ENCODE data around the gene OIP5.

DNA sequence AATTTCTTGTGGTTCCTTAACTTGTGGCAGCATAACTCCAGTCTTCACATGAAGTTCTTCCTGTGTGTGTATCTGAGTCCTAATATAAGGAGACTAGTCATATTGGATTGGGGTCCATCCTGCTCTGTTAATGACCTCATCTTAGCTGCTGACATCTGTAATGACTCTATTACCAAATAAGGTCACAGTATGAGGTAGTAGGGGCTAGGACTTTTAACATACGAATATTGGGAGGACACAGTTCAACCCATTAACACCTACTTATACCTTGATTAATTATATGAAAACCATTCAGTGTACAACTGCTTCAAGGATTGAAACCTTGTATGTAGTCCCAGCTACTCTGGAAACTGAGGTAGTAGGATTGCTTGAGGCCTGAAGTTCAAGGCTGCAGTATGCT lies 43.9 kb downstream of the OIP5 start:
- TF ChIP-seq, protein P1, sequence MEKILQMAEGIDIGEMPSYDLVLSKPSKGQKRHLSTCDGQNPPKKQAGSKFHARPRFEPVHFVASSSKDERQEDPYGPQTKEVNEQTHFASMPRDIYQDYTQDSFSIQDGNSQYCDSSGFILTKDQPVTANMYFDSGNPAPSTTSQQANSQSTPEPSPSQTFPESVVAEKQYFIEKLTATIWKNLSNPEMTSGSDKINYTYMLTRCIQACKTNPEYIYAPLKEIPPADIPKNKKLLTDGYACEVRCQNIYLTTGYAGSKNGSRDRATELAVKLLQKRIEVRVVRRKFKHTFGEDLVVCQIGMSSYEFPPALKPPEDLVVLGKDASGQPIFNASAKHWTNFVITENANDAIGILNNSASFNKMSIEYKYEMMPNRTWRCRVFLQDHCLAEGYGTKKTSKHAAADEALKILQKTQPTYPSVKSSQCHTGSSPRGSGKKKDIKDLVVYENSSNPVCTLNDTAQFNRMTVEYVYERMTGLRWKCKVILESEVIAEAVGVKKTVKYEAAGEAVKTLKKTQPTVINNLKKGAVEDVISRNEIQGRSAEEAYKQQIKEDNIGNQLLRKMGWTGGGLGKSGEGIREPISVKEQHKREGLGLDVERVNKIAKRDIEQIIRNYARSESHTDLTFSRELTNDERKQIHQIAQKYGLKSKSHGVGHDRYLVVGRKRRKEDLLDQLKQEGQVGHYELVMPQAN (conservative IDR thresholded peaks at IDR 0.05) = no peak
- TF ChIP-seq BHLHE40 (IDR thresholded peaks at IDR 0.05; ENCODE audit: borderline replicate concordance in 1 of 2, low read depth in 2 of 2, low read length in 1 of 2) = no peak
- TF ChIP-seq, protein P2, sequence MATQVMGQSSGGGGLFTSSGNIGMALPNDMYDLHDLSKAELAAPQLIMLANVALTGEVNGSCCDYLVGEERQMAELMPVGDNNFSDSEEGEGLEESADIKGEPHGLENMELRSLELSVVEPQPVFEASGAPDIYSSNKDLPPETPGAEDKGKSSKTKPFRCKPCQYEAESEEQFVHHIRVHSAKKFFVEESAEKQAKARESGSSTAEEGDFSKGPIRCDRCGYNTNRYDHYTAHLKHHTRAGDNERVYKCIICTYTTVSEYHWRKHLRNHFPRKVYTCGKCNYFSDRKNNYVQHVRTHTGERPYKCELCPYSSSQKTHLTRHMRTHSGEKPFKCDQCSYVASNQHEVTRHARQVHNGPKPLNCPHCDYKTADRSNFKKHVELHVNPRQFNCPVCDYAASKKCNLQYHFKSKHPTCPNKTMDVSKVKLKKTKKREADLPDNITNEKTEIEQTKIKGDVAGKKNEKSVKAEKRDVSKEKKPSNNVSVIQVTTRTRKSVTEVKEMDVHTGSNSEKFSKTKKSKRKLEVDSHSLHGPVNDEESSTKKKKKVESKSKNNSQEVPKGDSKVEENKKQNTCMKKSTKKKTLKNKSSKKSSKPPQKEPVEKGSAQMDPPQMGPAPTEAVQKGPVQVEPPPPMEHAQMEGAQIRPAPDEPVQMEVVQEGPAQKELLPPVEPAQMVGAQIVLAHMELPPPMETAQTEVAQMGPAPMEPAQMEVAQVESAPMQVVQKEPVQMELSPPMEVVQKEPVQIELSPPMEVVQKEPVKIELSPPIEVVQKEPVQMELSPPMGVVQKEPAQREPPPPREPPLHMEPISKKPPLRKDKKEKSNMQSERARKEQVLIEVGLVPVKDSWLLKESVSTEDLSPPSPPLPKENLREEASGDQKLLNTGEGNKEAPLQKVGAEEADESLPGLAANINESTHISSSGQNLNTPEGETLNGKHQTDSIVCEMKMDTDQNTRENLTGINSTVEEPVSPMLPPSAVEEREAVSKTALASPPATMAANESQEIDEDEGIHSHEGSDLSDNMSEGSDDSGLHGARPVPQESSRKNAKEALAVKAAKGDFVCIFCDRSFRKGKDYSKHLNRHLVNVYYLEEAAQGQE (IDR thresholded peaks at IDR 0.05; ENCODE audit: low read depth, low read length) = no peak
- TF ChIP-seq, protein P3, sequence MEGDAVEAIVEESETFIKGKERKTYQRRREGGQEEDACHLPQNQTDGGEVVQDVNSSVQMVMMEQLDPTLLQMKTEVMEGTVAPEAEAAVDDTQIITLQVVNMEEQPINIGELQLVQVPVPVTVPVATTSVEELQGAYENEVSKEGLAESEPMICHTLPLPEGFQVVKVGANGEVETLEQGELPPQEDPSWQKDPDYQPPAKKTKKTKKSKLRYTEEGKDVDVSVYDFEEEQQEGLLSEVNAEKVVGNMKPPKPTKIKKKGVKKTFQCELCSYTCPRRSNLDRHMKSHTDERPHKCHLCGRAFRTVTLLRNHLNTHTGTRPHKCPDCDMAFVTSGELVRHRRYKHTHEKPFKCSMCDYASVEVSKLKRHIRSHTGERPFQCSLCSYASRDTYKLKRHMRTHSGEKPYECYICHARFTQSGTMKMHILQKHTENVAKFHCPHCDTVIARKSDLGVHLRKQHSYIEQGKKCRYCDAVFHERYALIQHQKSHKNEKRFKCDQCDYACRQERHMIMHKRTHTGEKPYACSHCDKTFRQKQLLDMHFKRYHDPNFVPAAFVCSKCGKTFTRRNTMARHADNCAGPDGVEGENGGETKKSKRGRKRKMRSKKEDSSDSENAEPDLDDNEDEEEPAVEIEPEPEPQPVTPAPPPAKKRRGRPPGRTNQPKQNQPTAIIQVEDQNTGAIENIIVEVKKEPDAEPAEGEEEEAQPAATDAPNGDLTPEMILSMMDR (IDR thresholded peaks at IDR 0.05 in 2 of 3, conservative IDR thresholded peaks at IDR 0.05 in 1 of 3; ENCODE audit: control insufficient read depth in 2 of 3, extremely low read depth in 1 of 3, insufficient read depth in 1 of 3, low read depth in 3 of 3, low read length in 3 of 3) = no peak
- TF ChIP-seq, protein P4, sequence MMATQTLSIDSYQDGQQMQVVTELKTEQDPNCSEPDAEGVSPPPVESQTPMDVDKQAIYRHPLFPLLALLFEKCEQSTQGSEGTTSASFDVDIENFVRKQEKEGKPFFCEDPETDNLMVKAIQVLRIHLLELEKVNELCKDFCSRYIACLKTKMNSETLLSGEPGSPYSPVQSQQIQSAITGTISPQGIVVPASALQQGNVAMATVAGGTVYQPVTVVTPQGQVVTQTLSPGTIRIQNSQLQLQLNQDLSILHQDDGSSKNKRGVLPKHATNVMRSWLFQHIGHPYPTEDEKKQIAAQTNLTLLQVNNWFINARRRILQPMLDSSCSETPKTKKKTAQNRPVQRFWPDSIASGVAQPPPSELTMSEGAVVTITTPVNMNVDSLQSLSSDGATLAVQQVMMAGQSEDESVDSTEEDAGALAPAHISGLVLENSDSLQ (IDR thresholded peaks at IDR 0.05) = no peak
- TF ChIP-seq HDAC2 (IDR thresholded peaks at IDR 0.05) = no peak
- TF ChIP-seq GATAD2B (conservative IDR thresholded peaks at IDR 0.05; ENCODE audit: low read depth) = no peak
- TF ChIP-seq SMC3 (IDR thresholded peaks at IDR 0.05; ENCODE audit: borderline replicate concordance, low read length) = no peak
- TF ChIP-seq KAT2A (conservative IDR thresholded peaks at IDR 0.05; ENCODE audit: control insufficient read depth, low read depth, low read length) = no peak
- no peak for TF ChIP-seq ESRRA (IDR thresholded peaks at IDR 0.05; ENCODE audit: low read length)
- no peak for TF ChIP-seq STAT1 (conservative IDR thresholded peaks at IDR 0.05)
